NCI-H1105 treated with DMSO at 0.1 percent for 48 hours (cell line): ENCODE results near the gene THSD7B.

Source experiments
- DNase-seq: peaks from one replicate; lab custom pipeline; 2025; lab: John Stamatoyannopoulos, UW

THSD7B gene

GRCh38 chr2:137199751-137200150 lies 434.4 kb downstream of the THSD7B start:
- no peak for DNase-seq

- DNase-seq, result no peak
These were observed 437.0 kb downstream of the THSD7B start for GRCh38 chr2:137202318-137202717.

GRCh38 chr2:137205324-137205723 lies 440.0 kb downstream of the THSD7B start:
- DNase-seq, result no peak

- no peak for DNase-seq
These were observed 440.7 kb downstream of the THSD7B start for GRCh38 chr2:137206069-137206468.

- no peak for DNase-seq
These were observed 441.7 kb downstream of the THSD7B start for GRCh38 chr2:137207030-137207429.

GRCh38 chr2:137208431-137208891 lies 443.1 kb downstream of the THSD7B start:
- DNase-seq, result no peak

- DNase-seq, result no peak
These were observed 444.7 kb downstream of the THSD7B start for GRCh38 chr2:137210039-137210438.

GRCh38 chr2:137211761-137212160 lies 446.4 kb downstream of the THSD7B start:
- DNase-seq, result no peak

- DNase-seq, result no peak
These were observed 455.2 kb downstream of the THSD7B start for GRCh38 chr2:137220438-137220993.

- DNase-seq, result no peak
These were observed 456.6 kb downstream of the THSD7B start for GRCh38 chr2:137221797-137222492.

- DNase-seq, result no peak
These were observed 458.4 kb downstream of the THSD7B start for GRCh38 chr2:137223722-137224121.

- DNase-seq, result no peak
These were observed 463.2 kb downstream of the THSD7B start for GRCh38 chr2:137228566-137228965.

GRCh38 chr2:137229834-137230233 lies 464.5 kb downstream of the THSD7B start:
- DNase-seq, result no peak

GRCh38 chr2:137231628-137232027 lies 466.3 kb downstream of the THSD7B start:
- peak; percentile 19 for DNase-seq

GRCh38 chr2:137232076-137232475 lies 466.7 kb downstream of the THSD7B start:
- no peak for DNase-seq

GRCh38 chr2:137233091-137233490 lies 467.7 kb downstream of the THSD7B start:
- DNase-seq, result no peak

- DNase-seq, result no peak
These were observed 471.7 kb downstream of the THSD7B start for GRCh38 chr2:137237055-137237454.

- DNase-seq, result no peak
These were observed 472.7 kb downstream of the THSD7B start for GRCh38 chr2:137238065-137238464.

GRCh38 chr2:137249463-137250130 lies 484.3 kb downstream of the THSD7B start:
- no peak for DNase-seq

GRCh38 chr2:137250401-137250800 lies 485.1 kb downstream of the THSD7B start:
- DNase-seq, result no peak

- DNase-seq, result no peak
These were observed 485.7 kb downstream of the THSD7B start for GRCh38 chr2:137251045-137251444.

- no peak for DNase-seq
These were observed 487.6 kb downstream of the THSD7B start for GRCh38 chr2:137252934-137253333.

- DNase-seq, result no peak
These were observed 488.7 kb downstream of the THSD7B start for GRCh38 chr2:137254052-137254451.
